HG03565 (cell line): Measurements from ENCODE around the gene RLN3.

ENCODE experiments used
- ATAC-seq: cut with Tn5 transposase; IDR thresholded peaks from one replicate; pipeline ENCODE4 v1.9.1; 2021; ENCODE audit warnings: mild to moderate bottlenecking, moderate library complexity; ENCODE audit not compliant: unreplicated experiment

RLN3 gene

DNA sequence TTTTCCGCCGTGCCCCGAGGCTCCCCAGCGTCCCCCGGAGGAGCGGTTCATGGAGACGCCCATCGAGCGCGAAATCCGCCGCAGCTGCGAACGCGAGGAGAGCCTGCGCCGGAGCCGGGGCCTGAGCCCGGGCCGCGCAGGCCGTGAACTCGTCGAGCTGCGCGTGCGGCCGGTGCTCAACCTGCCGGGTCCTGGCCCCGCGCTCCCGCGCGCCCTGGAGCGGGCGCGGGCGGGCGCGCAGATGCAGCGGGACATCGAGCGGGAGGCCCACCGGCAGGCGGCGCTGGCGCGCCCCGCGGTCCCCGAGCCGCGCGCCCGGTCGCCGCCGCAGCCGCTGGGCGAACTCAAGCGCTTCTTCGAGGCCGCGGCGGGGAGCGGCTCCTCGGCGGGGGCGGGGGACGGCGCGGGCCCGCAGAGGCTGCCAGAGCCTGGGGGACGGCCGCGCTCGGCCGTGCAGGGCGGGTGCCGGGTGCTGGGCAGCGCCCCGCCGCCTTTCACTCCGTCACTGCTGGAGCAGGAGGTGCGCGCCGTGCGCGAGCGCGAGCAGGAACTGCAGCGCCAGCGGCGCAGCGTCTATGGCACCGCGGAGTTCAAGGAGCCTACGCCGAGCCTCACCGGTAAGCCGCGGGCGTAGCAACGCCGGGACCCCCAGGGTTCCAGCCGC lies 45.4 kb downstream of the RLN3 start:
- peak; percentile 50 for ATAC-seq

GRCh38 chr19:14073925-14074838 lies 46.2 kb downstream of the RLN3 start:
- ATAC-seq = no peak

DNA sequence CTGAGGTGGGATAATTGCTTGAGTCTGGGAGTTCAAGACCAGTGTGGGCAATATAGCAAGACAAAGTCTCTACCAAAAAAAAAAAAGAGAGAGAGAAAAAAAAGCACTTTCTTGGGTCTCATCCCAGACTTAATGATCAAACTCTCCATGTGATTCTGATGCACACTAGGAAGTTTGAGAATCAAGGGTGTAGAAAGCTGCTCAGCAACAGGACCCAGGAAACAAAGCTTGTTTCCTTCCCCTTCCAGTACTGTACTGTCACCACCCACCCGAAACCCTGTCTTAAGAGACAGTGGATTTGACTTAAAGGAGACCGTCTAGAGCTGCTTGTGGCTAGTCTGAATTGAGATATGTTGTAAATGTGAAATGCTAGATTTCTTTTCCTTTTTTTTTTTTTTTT lies 50.5 kb downstream of the RLN3 start:
- no peak for ATAC-seq
